Fibroblast of the aortic adventitia (primary cell): ENCODE results near the gene PRSS38. TPM values are rescaled to one million over a fixed set of nuclear protein-coding genes. Genes with fewer than 3 reads are reported as not detected.

Experiments used
- DNase-seq: peaks from one replicate; pipeline ENCODE4 v3.0.0-alpha.2; 2010; ENCODE audit warnings: low read depth
- H3K4me3 ChIP-seq: 2 replicates; pipeline ENCODE4 v1.5.1; 2011; ENCODE audit warnings: low read depth, mild to moderate bottlenecking, control low read depth, low read length, moderate library complexity
- CTCF ChIP-seq: IDR thresholded peaks from 2 replicates; pipeline ENCODE4 v1.5.1; 2011; ENCODE audit warnings: mild to moderate bottlenecking, low read length, control low read depth, inconsistent platforms; ENCODE audit not compliant: insufficient read depth
- total RNA-seq: library from RNA; depleted of rRNA; stranded (reverse); fragments of >200 nt; gene quantifications from 2 replicates; pipeline ENCODE4 v1.2.3, GENCODE V29; 2012; ENCODE audit warnings: low replicate concordance

The PRSS38 gene
- total RNA-seq, 1 donor, result not detected

- DNase-seq, result no peak
- no peak overlapping the region for H3K4me3 ChIP-seq
- no peak for TF ChIP-seq CTCF
Measured at GRCh38 chr1:227849251-227849650, 33.8 kb downstream of the PRSS38 start.

GRCh38 chr1:227854189-227854588 lies 38.7 kb downstream of the PRSS38 start:
- TF ChIP-seq CTCF, result no peak
- H3K4me3 ChIP-seq, result no peak overlapping the region
- no peak for DNase-seq

GRCh38 chr1:227855687-227856086 lies 40.2 kb downstream of the PRSS38 start:
- no peak overlapping the region for H3K4me3 ChIP-seq
- DNase-seq, result no peak
- no peak for TF ChIP-seq CTCF

- no peak for DNase-seq
- no peak overlapping the region for H3K4me3 ChIP-seq
- TF ChIP-seq CTCF, result no peak
Measured at GRCh38 chr1:227856147-227856858, 40.8 kb downstream of the PRSS38 start.

- no peak for DNase-seq
- no peak overlapping the region for H3K4me3 ChIP-seq
- no peak for TF ChIP-seq CTCF
Measured at GRCh38 chr1:227864882-227865281, 49.4 kb downstream of the PRSS38 start.

- H3K4me3 ChIP-seq, result no peak overlapping the region
- DNase-seq, result no peak
Measured at GRCh38 chr1:227869279-227869842, 53.9 kb downstream of the PRSS38 start.

More at GRCh38 chr1:227869279-227869842, 53.9 kb downstream of the PRSS38 start:
- TF ChIP-seq CTCF, result no peak
